HL-60 (cell line): ENCODE data around the gene COL24A1.

Source experiments
- DNase-seq, 2 experiments: peaks; one replicate each; pipeline ENCODE4 v3.0.0-alpha.2; 2010 to 2020; ENCODE audit warnings: low read depth in 1 of 2, low spot score in 1 of 2
- H3K27ac ChIP-seq: fragments of 250-450 bp; sonication (Bioruptor Pico); replicated peaks from 2 replicates; pipeline ENCODE4 v1.5.1; 2020; ENCODE audit warnings: mild to moderate bottlenecking, moderate library complexity
- H3K27me3 ChIP-seq: fragments of 250-450 bp; sonication (Bioruptor Pico); 2 replicates; pipeline ENCODE4 v1.5.1; 2021; ENCODE audit warnings: mild to moderate bottlenecking, moderate library complexity; ENCODE audit not compliant: insufficient read depth, poor library complexity, severe bottlenecking
- H3K4me3 ChIP-seq: replicated peaks from 2 replicates; pipeline ENCODE4 v1.5.1; 2011; ENCODE audit warnings: mild to moderate bottlenecking, control low read depth, low read length; ENCODE audit not compliant: insufficient read depth
- GABPA ChIP-seq: IDR thresholded peaks from 2 replicates; pipeline ENCODE4 v1.6.1; 2012; ENCODE audit warnings: low read depth
- POLR2AphosphoS5 ChIP-seq: IDR thresholded peaks from 2 replicates; pipeline ENCODE4 v1.6.1; 2012; ENCODE audit warnings: low read depth
- SPI1 ChIP-seq: IDR thresholded peaks from 2 replicates; pipeline ENCODE4 v1.6.1; 2012; ENCODE audit warnings: low read depth, mild to moderate bottlenecking, borderline replicate concordance
- TF ChIP-seq, protein P1 (sequence below): IDR thresholded peaks from 2 replicates; pipeline ENCODE4 v1.6.1; 2012; ENCODE audit warnings: low read depth; ENCODE audit not compliant: insufficient replicate concordance
- TF ChIP-seq, protein P2 (sequence below): IDR thresholded peaks from one replicate; pipeline ENCODE4 v1.5.1; 2011; ENCODE audit warnings: low read length, control low read depth, inconsistent platforms; ENCODE audit not compliant: insufficient read depth

The COL24A1 gene

GRCh38 chr1:86169625-86170024, 13.1 kb upstream of the COL24A1 start:
- no peaks in the 10 kb centered on the region for H3K27me3 ChIP-seq
- H3K27ac ChIP-seq, result no peak overlapping the region
- TF ChIP-seq GABPA (no peak), SPI1 (no peak), POLR2AphosphoS5 (no peak)
- TF ChIP-seq, protein P1, sequence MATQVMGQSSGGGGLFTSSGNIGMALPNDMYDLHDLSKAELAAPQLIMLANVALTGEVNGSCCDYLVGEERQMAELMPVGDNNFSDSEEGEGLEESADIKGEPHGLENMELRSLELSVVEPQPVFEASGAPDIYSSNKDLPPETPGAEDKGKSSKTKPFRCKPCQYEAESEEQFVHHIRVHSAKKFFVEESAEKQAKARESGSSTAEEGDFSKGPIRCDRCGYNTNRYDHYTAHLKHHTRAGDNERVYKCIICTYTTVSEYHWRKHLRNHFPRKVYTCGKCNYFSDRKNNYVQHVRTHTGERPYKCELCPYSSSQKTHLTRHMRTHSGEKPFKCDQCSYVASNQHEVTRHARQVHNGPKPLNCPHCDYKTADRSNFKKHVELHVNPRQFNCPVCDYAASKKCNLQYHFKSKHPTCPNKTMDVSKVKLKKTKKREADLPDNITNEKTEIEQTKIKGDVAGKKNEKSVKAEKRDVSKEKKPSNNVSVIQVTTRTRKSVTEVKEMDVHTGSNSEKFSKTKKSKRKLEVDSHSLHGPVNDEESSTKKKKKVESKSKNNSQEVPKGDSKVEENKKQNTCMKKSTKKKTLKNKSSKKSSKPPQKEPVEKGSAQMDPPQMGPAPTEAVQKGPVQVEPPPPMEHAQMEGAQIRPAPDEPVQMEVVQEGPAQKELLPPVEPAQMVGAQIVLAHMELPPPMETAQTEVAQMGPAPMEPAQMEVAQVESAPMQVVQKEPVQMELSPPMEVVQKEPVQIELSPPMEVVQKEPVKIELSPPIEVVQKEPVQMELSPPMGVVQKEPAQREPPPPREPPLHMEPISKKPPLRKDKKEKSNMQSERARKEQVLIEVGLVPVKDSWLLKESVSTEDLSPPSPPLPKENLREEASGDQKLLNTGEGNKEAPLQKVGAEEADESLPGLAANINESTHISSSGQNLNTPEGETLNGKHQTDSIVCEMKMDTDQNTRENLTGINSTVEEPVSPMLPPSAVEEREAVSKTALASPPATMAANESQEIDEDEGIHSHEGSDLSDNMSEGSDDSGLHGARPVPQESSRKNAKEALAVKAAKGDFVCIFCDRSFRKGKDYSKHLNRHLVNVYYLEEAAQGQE, result no peak
- TF ChIP-seq, protein P2, sequence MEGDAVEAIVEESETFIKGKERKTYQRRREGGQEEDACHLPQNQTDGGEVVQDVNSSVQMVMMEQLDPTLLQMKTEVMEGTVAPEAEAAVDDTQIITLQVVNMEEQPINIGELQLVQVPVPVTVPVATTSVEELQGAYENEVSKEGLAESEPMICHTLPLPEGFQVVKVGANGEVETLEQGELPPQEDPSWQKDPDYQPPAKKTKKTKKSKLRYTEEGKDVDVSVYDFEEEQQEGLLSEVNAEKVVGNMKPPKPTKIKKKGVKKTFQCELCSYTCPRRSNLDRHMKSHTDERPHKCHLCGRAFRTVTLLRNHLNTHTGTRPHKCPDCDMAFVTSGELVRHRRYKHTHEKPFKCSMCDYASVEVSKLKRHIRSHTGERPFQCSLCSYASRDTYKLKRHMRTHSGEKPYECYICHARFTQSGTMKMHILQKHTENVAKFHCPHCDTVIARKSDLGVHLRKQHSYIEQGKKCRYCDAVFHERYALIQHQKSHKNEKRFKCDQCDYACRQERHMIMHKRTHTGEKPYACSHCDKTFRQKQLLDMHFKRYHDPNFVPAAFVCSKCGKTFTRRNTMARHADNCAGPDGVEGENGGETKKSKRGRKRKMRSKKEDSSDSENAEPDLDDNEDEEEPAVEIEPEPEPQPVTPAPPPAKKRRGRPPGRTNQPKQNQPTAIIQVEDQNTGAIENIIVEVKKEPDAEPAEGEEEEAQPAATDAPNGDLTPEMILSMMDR, result no peak
- no peak overlapping the region for H3K4me3 ChIP-seq
- no peak for DNase-seq

GRCh38 chr1:86159800-86160199, 3.2 kb upstream of the COL24A1 start:
- no peak for DNase-seq
- no peak overlapping the region for H3K27ac ChIP-seq
- no peak overlapping the region for H3K4me3 ChIP-seq
- peaks cover 33% of the 10 kb centered on the region for H3K27me3 ChIP-seq
- TF ChIP-seq SPI1 (no peak), POLR2AphosphoS5 (no peak)
- TF ChIP-seq, protein P2, result no peak

DNA sequence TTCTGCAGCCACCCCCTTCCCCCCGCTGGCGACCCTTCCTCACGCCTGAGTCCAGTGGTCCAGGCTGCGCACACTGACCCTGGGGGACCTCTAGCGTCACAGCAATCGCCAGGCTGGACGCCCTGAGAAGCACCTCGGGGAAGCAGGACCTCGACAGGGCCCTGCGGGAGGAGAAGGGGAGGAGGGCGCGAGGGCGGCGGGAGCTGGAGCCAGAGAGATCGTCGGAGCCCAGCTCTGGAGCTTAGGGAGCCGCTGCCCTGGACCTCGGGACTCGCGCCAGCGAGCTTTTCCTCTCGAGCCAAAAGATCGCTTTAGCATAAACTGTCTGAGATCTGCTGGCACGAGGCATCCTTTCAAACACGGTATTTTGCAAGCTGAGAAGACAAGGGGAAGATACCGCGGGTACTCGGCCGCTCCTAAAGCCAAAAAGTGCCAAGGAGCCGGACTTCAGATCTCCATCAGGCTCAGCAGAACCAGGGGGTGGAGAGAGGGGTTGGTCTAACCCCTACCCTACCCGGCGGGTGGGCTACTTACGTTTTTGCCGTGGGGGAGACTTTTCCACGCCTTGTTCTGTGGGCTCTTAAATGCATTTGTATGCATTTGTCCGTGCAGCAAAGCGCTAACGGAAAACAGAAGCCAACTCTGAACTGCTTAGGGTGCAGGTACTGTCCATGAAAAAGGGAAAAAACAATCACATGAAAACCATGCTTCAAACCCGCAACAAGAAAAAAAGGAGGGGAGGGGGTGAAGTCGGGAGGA, 586 bp downstream of the COL24A1 start:
- peak overlapping the region; percentile 40 for H3K4me3 ChIP-seq
- no peak for DNase-seq

More for the DNA sequence above, 586 bp downstream of the COL24A1 start:
- Histone ChIP-seq H3K27me3 (peaks cover 40% of the 10 kb centered on the region), H3K27ac (no peak overlapping the region)
- no peak for TF ChIP-seq GABPA
- TF ChIP-seq, protein P2, result no peak
- TF ChIP-seq SPI1, result no peak
- TF ChIP-seq POLR2AphosphoS5, result no peak
- TF ChIP-seq, protein P1, result no peak
